PC-9 (cell line): ENCODE results near the gene ABTB1.

Experiments used
- EZH2 ChIP-seq: fragments of 200-600 bp; sonication (generic); IDR thresholded peaks from 2 replicates; pipeline ENCODE4 v1.8.0; 2017; ENCODE audit warnings: antibody characterized with exemption, low read depth
- TF ChIP-seq, protein P1 (sequence below): fragments of 200-600 bp; sonication (generic); conservative IDR thresholded peaks from 2 replicates; pipeline ENCODE4 v1.6.1; 2017; ENCODE audit warnings: mixed run types, antibody characterized with exemption, mild to moderate bottlenecking, moderate library complexity

DNA sequence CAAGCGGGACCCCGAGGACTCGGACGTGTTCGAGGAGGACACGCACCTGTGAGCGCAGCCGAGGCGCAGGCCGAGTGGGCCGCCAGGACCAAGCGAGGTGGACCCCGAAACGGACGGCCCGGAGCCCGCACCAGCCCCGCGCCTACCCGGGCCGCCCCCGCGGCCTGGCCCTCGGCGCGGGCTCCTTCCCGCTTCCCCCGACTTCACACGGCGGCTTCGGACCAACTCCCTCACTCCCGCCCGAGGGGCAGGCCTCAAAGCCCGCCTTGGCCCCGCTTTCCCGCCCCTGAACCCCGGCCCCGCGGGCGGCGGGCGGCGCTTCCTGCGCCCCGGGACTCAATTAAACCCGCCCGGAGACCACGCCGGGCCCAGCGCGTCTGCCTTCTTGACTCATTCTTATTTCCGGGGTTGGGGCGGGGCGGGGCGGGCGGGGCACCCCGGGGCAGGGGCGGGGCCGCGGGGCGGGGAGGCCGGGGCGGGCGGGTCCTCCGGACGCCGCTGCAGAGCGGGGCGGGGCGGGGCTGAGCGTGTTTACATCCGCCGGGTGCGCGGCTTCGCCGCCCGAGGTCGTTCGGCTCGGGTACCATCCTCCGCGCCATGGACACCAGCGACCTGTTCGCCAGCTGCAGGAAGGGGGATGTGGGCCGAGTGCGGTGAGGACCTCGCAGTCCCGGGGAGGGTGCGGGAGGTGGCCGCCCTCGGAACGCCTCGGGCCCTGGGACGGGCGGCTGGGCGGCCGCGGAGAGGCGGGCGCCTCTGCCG is at the start of gene ABTB1:
- no peak for TF ChIP-seq EZH2
- TF ChIP-seq, protein P1, sequence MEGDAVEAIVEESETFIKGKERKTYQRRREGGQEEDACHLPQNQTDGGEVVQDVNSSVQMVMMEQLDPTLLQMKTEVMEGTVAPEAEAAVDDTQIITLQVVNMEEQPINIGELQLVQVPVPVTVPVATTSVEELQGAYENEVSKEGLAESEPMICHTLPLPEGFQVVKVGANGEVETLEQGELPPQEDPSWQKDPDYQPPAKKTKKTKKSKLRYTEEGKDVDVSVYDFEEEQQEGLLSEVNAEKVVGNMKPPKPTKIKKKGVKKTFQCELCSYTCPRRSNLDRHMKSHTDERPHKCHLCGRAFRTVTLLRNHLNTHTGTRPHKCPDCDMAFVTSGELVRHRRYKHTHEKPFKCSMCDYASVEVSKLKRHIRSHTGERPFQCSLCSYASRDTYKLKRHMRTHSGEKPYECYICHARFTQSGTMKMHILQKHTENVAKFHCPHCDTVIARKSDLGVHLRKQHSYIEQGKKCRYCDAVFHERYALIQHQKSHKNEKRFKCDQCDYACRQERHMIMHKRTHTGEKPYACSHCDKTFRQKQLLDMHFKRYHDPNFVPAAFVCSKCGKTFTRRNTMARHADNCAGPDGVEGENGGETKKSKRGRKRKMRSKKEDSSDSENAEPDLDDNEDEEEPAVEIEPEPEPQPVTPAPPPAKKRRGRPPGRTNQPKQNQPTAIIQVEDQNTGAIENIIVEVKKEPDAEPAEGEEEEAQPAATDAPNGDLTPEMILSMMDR: no peak
